ENCODE results near the gene ARMCX5.

The ARMCX5 gene

GRCh38 chrX:102599084-102599950, at the start of gene ARMCX5:
Gene ARMCX5, plus strand, starts transcription at chrX:102599515. Its CDS starts 2,627 bp downstream, at chrX:102602142.
- Histone ChIP-seq H3K27ac (peak within 1 kb of the TSS; percentile 80), H3K9ac (peak within 1 kb of the TSS; percentile 79)
- TF ChIP-seq Cebpa-rat (IDR thresholded peaks at IDR 0.05), result no peak

DNA sequence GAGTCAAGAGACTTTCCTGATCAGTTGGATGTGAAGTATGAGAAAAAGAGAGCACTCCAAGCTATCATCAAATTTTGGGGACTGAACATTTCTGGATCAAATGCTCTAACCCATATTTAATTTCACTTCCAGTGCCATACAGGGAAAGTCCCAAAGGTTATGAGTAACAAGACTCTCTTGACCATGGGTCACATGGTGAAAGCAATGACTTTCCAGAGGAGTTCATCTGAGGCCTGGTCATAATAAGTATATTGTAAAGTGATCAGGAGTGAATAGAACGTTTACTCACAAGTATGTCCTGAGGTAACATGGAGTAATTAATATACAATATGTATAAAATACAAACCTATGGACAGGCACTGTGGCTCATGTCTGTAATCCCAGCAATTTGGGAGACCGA, 40.7 kb upstream of the ARMCX5 start:
- no peaks in the 10 kb centered on the region for H3K36me3 ChIP-seq
- H3K27ac ChIP-seq, result no peak overlapping the region
- no peaks in the 10 kb centered on the region for H4K20me1 ChIP-seq
- H3K9me3 ChIP-seq, result no peaks in the 10 kb centered on the region
- TF ChIP-seq Cebpa-rat (IDR thresholded peaks at IDR 0.05), result no peak
- H3K27me3 ChIP-seq, result no peaks in the 10 kb centered on the region
- H3K9ac ChIP-seq, result no peak overlapping the region
- no peaks in the 10 kb centered on the region for H3K4me1 ChIP-seq
- H3K4me2 ChIP-seq, result no peak overlapping the region
- no peak overlapping the region for H3K4me3 ChIP-seq

More at GRCh38 chrX:102599084-102599950, at the start of gene ARMCX5:
- peaks cover 20% of the 10 kb centered on the region for H3K4me1 ChIP-seq
- no peaks in the 10 kb centered on the region for H4K20me1 ChIP-seq
- no peaks in the 10 kb centered on the region for H3K27me3 ChIP-seq
- H3K36me3 ChIP-seq, result peaks cover 11% of the 10 kb centered on the region
- 0 out of 2 replicates have a peak, but pooled peaks cover 6% of the 10 kb centered on the region for H3K9me3 ChIP-seq
- peak within 1 kb of the TSS; percentile 71 for H3K4me3 ChIP-seq
- H3K4me2 ChIP-seq, result peak within 1 kb of the TSS; percentile 64

DNA sequence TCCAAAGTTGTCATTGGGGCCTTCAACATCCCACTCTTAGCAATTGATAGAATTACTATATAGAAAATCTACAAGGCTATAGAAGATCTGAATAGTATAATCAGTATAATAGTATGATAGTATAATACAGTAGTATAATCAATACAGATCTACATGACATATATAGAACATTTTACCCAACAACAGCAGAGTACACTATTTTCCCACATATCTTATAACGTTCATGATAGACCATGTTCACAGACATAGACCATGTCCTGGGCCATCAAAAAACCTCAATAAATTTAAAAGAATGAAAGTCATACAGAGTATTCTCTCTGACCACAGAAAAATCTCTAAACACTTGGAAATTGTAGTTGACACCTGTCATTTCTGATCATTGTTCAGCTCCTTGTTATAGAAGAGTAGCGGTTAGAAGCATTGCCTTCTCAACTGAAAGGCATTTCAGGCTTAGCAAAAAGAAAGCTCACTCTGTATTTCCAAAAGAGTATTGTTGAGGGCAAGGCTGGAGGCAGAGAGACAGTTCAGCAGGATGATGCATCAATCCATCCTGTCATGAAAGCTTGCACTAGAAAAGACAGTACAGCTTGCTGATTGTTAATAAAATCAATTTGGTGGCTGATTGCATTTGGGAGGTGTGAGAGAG, 38.8 kb upstream of the ARMCX5 start:
- no peak overlapping the region for H3K4me3 ChIP-seq
- H3K9ac ChIP-seq, result no peak overlapping the region
- H3K4me2 ChIP-seq, result no peak overlapping the region
- H3K9me3 ChIP-seq, result no peaks in the 10 kb centered on the region
- H3K36me3 ChIP-seq, result no peaks in the 10 kb centered on the region
- H3K27ac ChIP-seq, result no peak overlapping the region
- H3K4me1 ChIP-seq, result no peaks in the 10 kb centered on the region
- no peaks in the 10 kb centered on the region for H3K27me3 ChIP-seq
- H4K20me1 ChIP-seq, result no peaks in the 10 kb centered on the region
- TF ChIP-seq Cebpa-rat (IDR thresholded peaks at IDR 0.05), result no peak

DNA sequence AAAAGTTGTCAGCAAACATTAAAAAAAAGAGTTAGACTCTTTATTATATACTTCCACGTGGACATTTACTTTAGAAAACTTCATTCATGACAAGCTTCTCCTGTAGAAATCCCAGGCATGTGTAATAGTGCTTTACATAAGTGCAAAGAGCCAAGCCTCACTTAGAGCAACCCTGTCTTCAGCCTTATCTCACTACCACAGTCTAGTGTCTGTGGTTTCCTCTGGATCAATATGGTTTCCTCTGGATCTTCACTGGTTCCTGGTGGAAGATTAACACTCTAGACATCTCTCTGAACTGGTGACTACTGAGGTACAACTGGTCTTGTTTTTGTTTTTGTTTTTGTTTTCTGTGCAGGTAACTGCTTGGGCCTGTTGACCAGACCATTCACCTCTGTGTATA, 18.4 kb upstream of the ARMCX5 start:
- Histone ChIP-seq H3K9ac (no peak overlapping the region), H3K4me1 (no peaks in the 10 kb centered on the region), H4K20me1 (no peaks in the 10 kb centered on the region), H3K27me3 (no peaks in the 10 kb centered on the region), H3K36me3 (no peaks in the 10 kb centered on the region), H3K4me2 (no peak overlapping the region), H3K9me3 (no peaks in the 10 kb centered on the region), H3K27ac (no peak overlapping the region), H3K4me3 (no peak overlapping the region)
- no peak for TF ChIP-seq Cebpa-rat (IDR thresholded peaks at IDR 0.05)

DNA sequence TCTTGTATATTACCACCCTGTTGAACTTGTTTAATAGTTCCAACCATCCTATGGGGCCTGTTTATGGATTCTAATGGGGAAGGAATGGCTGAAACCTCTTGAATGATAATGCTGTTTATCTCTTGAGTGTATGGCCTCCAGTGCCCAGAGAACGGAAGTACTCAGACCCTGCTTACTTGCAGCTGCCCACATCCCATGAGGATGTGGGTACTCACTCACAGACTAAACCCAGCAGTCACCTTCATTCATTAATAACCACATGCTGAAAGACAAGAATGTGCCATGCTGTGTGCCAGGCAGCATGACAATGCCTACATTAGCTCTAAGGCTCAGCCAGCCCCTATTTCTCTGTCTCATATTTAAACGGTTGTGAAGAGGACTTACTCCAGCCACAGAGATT, 5.9 kb upstream of the ARMCX5 start:
- H3K4me2 ChIP-seq, result no peak overlapping the region
- H3K9ac ChIP-seq, result no peak overlapping the region
- H3K9me3 ChIP-seq, result 0 out of 2 replicates have a peak, but pooled peaks cover 1% of the 10 kb centered on the region
- H3K27ac ChIP-seq, result no peak overlapping the region
- no peaks in the 10 kb centered on the region for H3K4me1 ChIP-seq
- no peaks in the 10 kb centered on the region for H4K20me1 ChIP-seq
- H3K36me3 ChIP-seq, result no peaks in the 10 kb centered on the region
- H3K4me3 ChIP-seq, result no peak overlapping the region
- H3K27me3 ChIP-seq, result no peaks in the 10 kb centered on the region
- no peak for TF ChIP-seq Cebpa-rat (IDR thresholded peaks at IDR 0.05)

DNA sequence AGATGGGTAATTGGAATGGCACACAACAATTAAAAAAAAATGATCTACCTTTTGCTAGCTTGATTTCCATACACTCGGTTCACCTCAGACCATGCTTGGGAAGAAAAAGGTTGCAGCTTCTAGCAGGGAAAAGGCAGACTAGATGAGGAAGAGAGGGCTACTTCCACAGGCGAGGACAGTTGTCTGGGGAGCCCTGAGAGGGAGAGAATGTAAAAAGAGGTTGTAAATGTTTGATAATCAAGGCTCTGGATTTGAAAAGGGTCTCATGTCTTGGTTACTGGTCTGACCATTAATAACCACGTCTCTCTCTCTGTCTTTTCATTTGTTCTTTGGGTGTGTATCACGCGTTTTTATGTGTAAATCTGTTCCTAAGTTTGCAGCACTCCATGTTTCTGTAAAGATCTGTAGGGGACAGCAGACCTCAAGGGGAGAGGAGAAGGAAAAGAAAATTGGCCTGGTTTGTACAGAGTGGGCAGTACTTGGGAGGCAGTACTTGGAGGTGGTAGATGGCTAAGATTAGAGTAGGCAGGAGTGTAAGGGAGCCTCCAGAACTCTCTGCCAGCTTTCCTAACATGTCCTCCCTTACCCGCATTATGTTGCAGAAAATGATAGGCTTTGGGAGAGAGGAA, 750 bp downstream of the ARMCX5 start:
- H3K4me2 ChIP-seq, result peak overlapping the region; percentile 40
- no peaks in the 10 kb centered on the region for H3K27me3 ChIP-seq
- 0 out of 2 replicates have a peak, but pooled peaks cover 6% of the 10 kb centered on the region for H3K9me3 ChIP-seq
- no peak for TF ChIP-seq Cebpa-rat (IDR thresholded peaks at IDR 0.05)
- H3K4me1 ChIP-seq, result peaks cover 25% of the 10 kb centered on the region
- peak overlapping the region; percentile 79 for H3K9ac ChIP-seq
- no peaks in the 10 kb centered on the region for H4K20me1 ChIP-seq
- H3K27ac ChIP-seq, result peak overlapping the region; percentile 80
- H3K4me3 ChIP-seq, result peak overlapping the region; percentile 71
- peaks cover 11% of the 10 kb centered on the region for H3K36me3 ChIP-seq

- H3K27me3 ChIP-seq, result no peaks in the 10 kb centered on the region
- no peaks in the 10 kb centered on the region for H4K20me1 ChIP-seq
- H3K4me1 ChIP-seq, result peaks cover 25% of the 10 kb centered on the region
- H3K9me3 ChIP-seq, result no peaks in the 10 kb centered on the region
- no peak for TF ChIP-seq Cebpa-rat (IDR thresholded peaks at IDR 0.05)
- H3K9ac ChIP-seq, result no peak overlapping the region; the same call in 1 of the 2 replicates
- peak overlapping the region; percentile 38 for H3K4me2 ChIP-seq
- H3K4me3 ChIP-seq, result no peak overlapping the region
- H3K27ac ChIP-seq, result no peak overlapping the region; the same call in 1 of the 2 replicates
- H3K36me3 ChIP-seq, result peaks cover 11% of the 10 kb centered on the region
Measured at GRCh38 chrX:102604327-102604726, 5.0 kb downstream of the ARMCX5 start.

DNA sequence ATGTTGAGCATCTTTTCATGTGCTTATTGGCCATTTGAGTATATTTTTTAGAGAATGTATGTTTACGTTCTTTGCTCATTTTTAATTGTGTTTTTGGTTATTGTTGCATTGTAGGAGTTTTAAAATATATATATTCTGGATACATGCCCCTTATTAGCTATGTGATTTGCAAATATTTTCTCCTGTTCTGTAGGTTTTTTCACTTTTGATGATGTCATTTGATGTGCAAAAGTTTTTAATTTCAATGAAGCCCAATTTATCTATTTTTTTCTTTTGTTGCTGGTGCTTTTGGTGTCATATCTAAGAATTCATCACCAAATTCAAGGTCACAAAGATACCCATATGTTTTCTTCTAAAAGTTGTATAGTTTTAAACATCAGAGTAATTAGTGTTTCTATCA, 6.8 kb downstream of the ARMCX5 start:
- H3K9me3 ChIP-seq, result peaks cover 8% of the 10 kb centered on the region
- no peak overlapping the region for H3K4me3 ChIP-seq
- H3K36me3 ChIP-seq, result peaks cover 19% of the 10 kb centered on the region
- peaks cover 19% of the 10 kb centered on the region for H3K4me1 ChIP-seq
- TF ChIP-seq Cebpa-rat (IDR thresholded peaks at IDR 0.05), result no peak
- no peak overlapping the region for H3K4me2 ChIP-seq
- H3K27ac ChIP-seq, result no peak overlapping the region
- no peak overlapping the region for H3K9ac ChIP-seq
- H3K27me3 ChIP-seq, result no peaks in the 10 kb centered on the region
- no peaks in the 10 kb centered on the region for H4K20me1 ChIP-seq

DNA sequence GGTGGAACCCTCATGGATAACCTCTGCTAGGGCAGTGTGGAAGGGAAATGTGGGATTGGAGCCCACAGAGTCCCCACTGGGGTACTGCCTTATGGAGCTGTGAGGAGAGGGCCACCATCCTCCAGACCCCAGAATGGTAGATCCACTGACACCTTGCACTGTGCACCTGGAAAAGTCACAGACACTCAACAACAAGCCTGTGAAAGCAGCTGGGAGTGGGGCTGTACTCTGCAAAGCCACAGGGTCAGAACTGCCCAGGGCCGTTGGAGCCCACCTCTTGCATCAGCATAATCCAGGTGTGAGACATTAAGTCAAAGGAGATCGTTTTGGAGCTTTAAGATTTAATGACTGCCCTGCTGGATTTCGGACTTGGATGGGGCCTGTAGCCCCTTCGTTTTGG, 11.6 kb downstream of the ARMCX5 start:
- no peak overlapping the region for H3K4me3 ChIP-seq
- peaks cover 19% of the 10 kb centered on the region for H3K36me3 ChIP-seq
- no peak for TF ChIP-seq Cebpa-rat (IDR thresholded peaks at IDR 0.05)
- no peak overlapping the region for H3K9ac ChIP-seq
- H3K4me2 ChIP-seq, result no peak overlapping the region
- no peaks in the 10 kb centered on the region for H4K20me1 ChIP-seq
- H3K27ac ChIP-seq, result no peak overlapping the region
- no peaks in the 10 kb centered on the region for H3K4me1 ChIP-seq
- H3K9me3 ChIP-seq, result peaks cover 28% of the 10 kb centered on the region
- no peaks in the 10 kb centered on the region for H3K27me3 ChIP-seq

GRCh38 chrX:102624105-102624504, 24.8 kb downstream of the ARMCX5 start:
- H3K4me1 ChIP-seq, result no peaks in the 10 kb centered on the region
- peaks cover 63% of the 10 kb centered on the region for H3K9me3 ChIP-seq
- no peak overlapping the region for H3K9ac ChIP-seq
- H4K20me1 ChIP-seq, result no peaks in the 10 kb centered on the region
- H3K4me3 ChIP-seq, result no peak overlapping the region
- H3K36me3 ChIP-seq, result peaks cover 34% of the 10 kb centered on the region
- H3K27ac ChIP-seq, result no peak overlapping the region
- no peak for TF ChIP-seq Cebpa-rat (IDR thresholded peaks at IDR 0.05)
- H3K27me3 ChIP-seq, result no peaks in the 10 kb centered on the region
- no peak overlapping the region for H3K4me2 ChIP-seq
